GM21447 (cell line): ENCODE measurements around the gene TRNT1.

Experiments
- ATAC-seq: cut with Tn5 transposase; IDR thresholded peaks from one replicate; pipeline ENCODE4 v1.9.1; 2021; ENCODE audit not compliant: unreplicated experiment

The TRNT1 gene

GRCh38 chr3:3177861-3178497, 51.2 kb downstream of the TRNT1 start:
- ATAC-seq: no peak

- peak; percentile 2 for ATAC-seq
These were observed 52.0 kb downstream of the TRNT1 start for GRCh38 chr3:3178498-3179328.

- peak; percentile 98 for ATAC-seq
These were observed 52.8 kb downstream of the TRNT1 start, which contains the start of gene CRBN for GRCh38 chr3:3179407-3180094. CRBN (minus strand) TSS chr3:3179691; CDS start chr3:3179687, 4 bp downstream.

GRCh38 chr3:3180456-3180855, 53.7 kb downstream of the TRNT1 start:
- no peak for ATAC-seq

GRCh38 chr3:3184876-3185275, 58.1 kb downstream of the TRNT1 start:
- no peak for ATAC-seq

GRCh38 chr3:3189102-3189727, 62.5 kb downstream of the TRNT1 start:
- no peak for ATAC-seq

- no peak for ATAC-seq
These were observed 63.2 kb downstream of the TRNT1 start for GRCh38 chr3:3189961-3190360.

- no peak for ATAC-seq
These were observed 65.0 kb downstream of the TRNT1 start for GRCh38 chr3:3191675-3192285.

GRCh38 chr3:3192286-3192675, 65.5 kb downstream of the TRNT1 start:
- no peak for ATAC-seq

- ATAC-seq: no peak
These were observed 68.1 kb downstream of the TRNT1 start for GRCh38 chr3:3194861-3195260.

- no peak for ATAC-seq
These were observed 69.6 kb downstream of the TRNT1 start for GRCh38 chr3:3196148-3196861.
